K562 (cell line): ENCODE measurements around the gene BFSP2. TPM values are rescaled to one million over a fixed set of nuclear protein-coding genes. Genes with fewer than 3 reads are reported as not detected.

Experiments
- ATAC-seq: fragments of 200-7000 bp; cut with Tn5 transposase; 3 replicates; pipeline ENCODE4 v1.9.1; 2020; ENCODE audit warnings: moderate library complexity
- BruUV-seq: library from RNA; stranded (reverse); fragments of 400-500 nt; replicated peaks from 2 replicates; lab custom pipeline; 2021; lab: Mats Ljungman, UMichigan
- CTCF ChIA-PET: fragments of 300-600 bp; formaldehyde crosslinking; extraction: SDS; loops from one replicate; lab custom pipeline; 2021; ENCODE audit warnings: low intra/inter-chr PET ratio; lab: Yijun Ruan, JAX
- POLR2A ChIA-PET: fragments of 300-600, 350-650 bp; sonication (Branson Sonifier 250); formaldehyde crosslinking; extraction: SDS; loops from one replicate; lab custom pipeline; 2021; ENCODE audit warnings: antibody characterized with exemption, inconsistent platforms; lab: Yijun Ruan, JAX
- DNase-seq, 4 experiments: peaks; one replicate each; pipeline versions ENCODE4 v3.0.0 to v3.0.0-alpha.2; 2011 to 2018; ENCODE audit warnings: low spot score in 3 of 4, mixed read lengths in 3 of 4; ENCODE audit errors: extremely low read depth in 1 of 4
- FAIRE-seq: peaks from 2 replicates; lab custom pipeline; 2011; peaks lifted over from hg19 to GRCh38; lab: Jason Lieb, UNC
- H2AFZ ChIP-seq: 2 replicates; pipeline ENCODE4 v1.6.0; 2011; ENCODE audit warnings: low read depth, low read length, control low read depth, inconsistent platforms
- H3K27ac ChIP-seq: fragments of 200-600 bp; 3 replicates; pipeline ENCODE4 v1.8.0; 2011; ENCODE audit warnings: low read depth, mild to moderate bottlenecking, control low read depth, inconsistent platforms, low read length, moderate library complexity, mixed read lengths; ENCODE audit errors: extremely low read depth
- H3K27me3 ChIP-seq, 2 experiments: fragments of 300-600 bp in 1 of 2; 2 replicates in 1 of 2; 3 replicates in 1 of 2; pipeline versions ENCODE4 v1.6.0 to v1.8.0; 2011; ENCODE audit warnings: inconsistent platforms in 2 of 2, low read length in 2 of 2, mild to moderate bottlenecking in 1 of 2, mixed read lengths in 1 of 2, moderate library complexity in 1 of 2; ENCODE audit not compliant: control insufficient read depth in 2 of 2, insufficient read depth in 2 of 2
- H3K36me3 ChIP-seq: fragments of 300-600 bp; 3 replicates; pipeline ENCODE4 v1.8.0; 2011; ENCODE audit warnings: mild to moderate bottlenecking, low read length, inconsistent platforms; ENCODE audit not compliant: control insufficient read depth, insufficient read depth
- H3K4me1 ChIP-seq, 2 experiments: fragments of 200-600 bp in 1 of 2; replicated peaks in 1 of 2; 2 replicates in 1 of 2; 3 replicates in 1 of 2; pipeline versions ENCODE4 v1.5.1 to v1.8.0; 2011; ENCODE audit warnings: inconsistent platforms in 2 of 2, low read length in 2 of 2, mild to moderate bottlenecking in 1 of 2, mixed read lengths in 1 of 2, moderate library complexity in 1 of 2; ENCODE audit not compliant: control insufficient read depth in 2 of 2, insufficient read depth in 2 of 2
- H3K4me2 ChIP-seq: 2 replicates; pipeline ENCODE4 v1.6.1; 2011; ENCODE audit warnings: low read length, control low read depth, inconsistent platforms, mixed read lengths; ENCODE audit not compliant: insufficient read depth
- H3K4me3 ChIP-seq: fragments of 200-600 bp; sonication (generic), shearing (Covaris generic); 2 replicates; pipeline ENCODE4 v1.5.1; 2016; ENCODE audit warnings: control low read depth, inconsistent platforms
- H3K79me2 ChIP-seq: fragments of 200-600 bp; 3 replicates; pipeline ENCODE4 v1.8.0; 2011; ENCODE audit warnings: low read length, inconsistent platforms; ENCODE audit not compliant: control insufficient read depth, insufficient read depth
- H3K9ac ChIP-seq, 2 experiments: 2 replicates each; pipeline versions ENCODE4 v1.6.0 to v1.6.1; 2011; ENCODE audit warnings: low read depth in 2 of 2, low read length in 2 of 2, control low read depth in 1 of 2, inconsistent platforms in 1 of 2, mild to moderate bottlenecking in 1 of 2, mixed read lengths in 1 of 2; ENCODE audit not compliant: insufficient read depth in 1 of 2
- H3K9me1 ChIP-seq: one replicate; pipeline ENCODE4 v1.6.0; 2011; ENCODE audit warnings: inconsistent platforms, mild to moderate bottlenecking, low read length, moderate library complexity; ENCODE audit not compliant: control insufficient read depth, insufficient read depth
- H3K9me3 ChIP-seq: replicated peaks from 2 replicates; pipeline ENCODE4 v1.5.1; 2011; ENCODE audit warnings: low read depth, low read length, inconsistent platforms; ENCODE audit not compliant: control insufficient read depth, insufficient read depth
- H4K20me1 ChIP-seq: replicated peaks from 2 replicates; pipeline ENCODE4 v1.6.1; 2011; ENCODE audit warnings: low read length, inconsistent platforms, mixed read lengths; ENCODE audit not compliant: control insufficient read depth, insufficient read depth
- CBX3 ChIP-seq, 2 experiments: IDR thresholded peaks; 1 replicate in 1 of 2; 2 replicates in 1 of 2; pipeline ENCODE4 v1.6.1; 2012; ENCODE audit warnings: inconsistent platforms in 2 of 2, low read length in 2 of 2, borderline replicate concordance in 1 of 2, control low read depth in 1 of 2
- CREBBP ChIP-seq: IDR thresholded peaks from one replicate; pipeline ENCODE4 v1.6.1; 2012; ENCODE audit warnings: low read depth, mild to moderate bottlenecking, control low read depth, inconsistent platforms, low read length
- ILF3 ChIP-seq: fragments of 450-650 bp; IDR thresholded peaks from 2 replicates; pipeline ENCODE4 v1.6.1; 2018; ENCODE audit warnings: antibody characterized with exemption, mild to moderate bottlenecking, moderate library complexity, borderline replicate concordance
- POLR2AphosphoS2 ChIP-seq: IDR thresholded peaks from 2 replicates; pipeline ENCODE4 v1.6.1; 2012; ENCODE audit warnings: low read length, improper control_type of control experiment
- ZNF584 ChIP-seq: fragments of 200-800 bp; sonication (Bioruptor generic); IDR thresholded peaks from 2 replicates; pipeline ENCODE4 v1.6.1; 2016; ENCODE audit warnings: low read depth, mild to moderate bottlenecking, missing genetic modification characterization, missing compliant biosample characterization
- WGBS: fragments of 100-300 bp; shearing (Covaris generic); methylation state at CpG from one replicate; pipeline ENCODE4 v1.1.6; 2016; ENCODE audit warnings: low coverage, mixed read lengths; ENCODE audit not compliant: insufficient coverage; ENCODE audit errors: missing lambda C conversion rate; 5-methylcytosine and 5-hydroxymethylcytosine counted together
- in situ Hi-C: fragments of 300-500 bp; cut with MboI; formaldehyde crosslinking; loops from 4 replicates; pipeline ENCODE4 v1.15.0; 2018; ENCODE audit warnings: inconsistent platforms, mixed read lengths
- intact Hi-C: fragments of 100-400 bp; cut with micrococcal nuclease; formaldehyde crosslinking; loops from 2 replicates; pipeline ENCODE4 v1.14.2; 2022
- polyA plus RNA-seq, 8 experiments: library from polyadenylated mRNA; depleted of rRNA in 4 of 8; stranded (reverse) in 5 of 8; unstranded in 3 of 8; fragments of >200 nt; fragmentation: Nextera tagmentation in 2 of 8; fragmentation: Illumina TruSeq in 1 of 8; extraction: Ambion mirVana in 2 of 8; extraction: Trizol in 1 of 8; gene quantifications; 2 replicates each; pipeline versions ENCODE4 v1.2.1 to v1.2.3, GENCODE V29; 2011 to 2014; ENCODE audit warnings: inconsistent platforms in 1 of 8, missing spikeins in 1 of 8
- total RNA-seq, 7 experiments: library from RNA; depleted of rRNA in 6 of 7; stranded (reverse); fragments of >200 nt in 6 of 7; fragmentation: Illumina TruSeq in 2 of 7; extraction: Trizol in 2 of 7; gene quantifications; 2 replicates each; pipeline versions ENCODE4 v1.2.1 to v1.2.3, GENCODE V29; 2011 to 2021; ENCODE audit warnings: low replicate concordance in 1 of 7

The BFSP2 gene
- total and polyA plus RNA-seq, 9 of the 15 experiments (the other 6 are each of a cell fraction or from before 2014, with no cell fraction given), result not detected

DNA sequence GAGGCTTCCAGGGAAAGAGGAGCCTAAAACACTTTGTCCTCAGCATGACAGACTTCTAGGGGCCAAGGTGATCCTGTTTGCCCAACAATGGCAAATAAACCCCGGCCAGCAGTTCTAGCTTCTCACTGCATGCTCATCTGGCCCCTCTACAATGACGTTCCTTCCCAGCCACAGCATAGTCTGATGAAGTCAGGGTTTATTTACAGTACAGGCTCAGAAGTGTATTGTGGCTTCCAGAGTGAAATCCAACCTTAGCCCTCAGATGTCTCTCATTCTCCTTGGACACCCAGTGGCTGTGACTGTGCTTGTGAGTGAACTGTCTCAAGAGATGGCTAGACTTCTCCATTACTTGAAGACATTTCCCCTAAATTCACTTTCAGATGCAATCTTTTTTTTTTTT, 40.8 kb downstream of the BFSP2 start:
- Histone ChIP-seq H3K9me3 (no peaks in the 10 kb centered on the region), H2AFZ (no peak overlapping the region), H3K27ac (no peak overlapping the region), H3K79me2 (no peaks in the 10 kb centered on the region), H3K27me3 (no peaks in the 10 kb centered on the region; a peak in 2 of 5 replicates), H3K36me3 (no peaks in the 10 kb centered on the region), H3K4me3 (no peak overlapping the region), H3K9me1 (no peaks in the 10 kb centered on the region), H3K4me1 (no peaks in the 10 kb centered on the region), H4K20me1 (no peaks in the 10 kb centered on the region), H3K4me2 (no peak overlapping the region), H3K9ac (no peak overlapping the region)
- 0% methylated on average over 2 of the region's 2 CpGs for WGBS
- CTCF ChIA-PET, result interaction anchor here (0.5 kb wide), 1 partner anchor 99 kb away, joined by 3 read pairs; no protein-coding TSS in a partner anchor
- FAIRE-seq (no peak), DNase-seq (no peak), ATAC-seq (no peak)
- in situ Hi-C loops (no loop called here), intact Hi-C loops (no loop called here)
- TF ChIP-seq POLR2AphosphoS2, result no peak
- TF ChIP-seq CBX3 (IDR thresholded peaks at IDR 0.05; ENCODE audit: borderline replicate concordance in 1 of 2, low read length in 2 of 2), result no peak
- no peak for TF ChIP-seq ILF3
- TF ChIP-seq ZNF584 (CRISPR knock-in tag), result no peak
- no TSS peak for BruUV-seq
- POLR2A ChIA-PET, result no interaction called here

DNA sequence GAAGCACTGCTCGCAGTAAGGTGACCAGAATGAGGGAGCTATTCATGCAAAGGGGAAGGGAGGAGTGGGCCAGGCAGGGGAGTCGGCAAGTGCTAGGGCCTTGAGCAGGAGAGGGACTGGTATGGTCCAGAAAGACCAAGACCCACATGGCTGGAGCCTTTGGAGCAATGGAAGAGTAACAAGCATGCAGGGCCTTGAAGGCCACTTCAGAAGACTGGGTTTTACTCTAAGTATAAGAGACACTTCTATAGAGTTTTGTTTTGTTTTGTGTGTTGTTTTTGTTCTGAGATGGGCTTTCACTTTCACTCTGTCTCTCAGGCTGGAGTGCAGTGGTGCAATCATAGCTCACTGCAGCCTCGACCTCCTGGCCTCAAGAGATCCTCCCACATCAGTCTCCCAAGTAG, 42.0 kb downstream of the BFSP2 start:
- BruUV-seq, result no TSS peak
- H3K9ac ChIP-seq, result no peak overlapping the region
- ATAC-seq, result no peak
- H3K4me3 ChIP-seq, result no peak overlapping the region
- ChIA-PET POLR2A (no interaction called here), CTCF (no interaction called here)
- no peaks in the 10 kb centered on the region for H3K9me1 ChIP-seq
- no peaks in the 10 kb centered on the region for H3K36me3 ChIP-seq
- in situ Hi-C loops (no loop called here), intact Hi-C loops (no loop called here)
- DNase-seq, result no peak
- no peaks in the 10 kb centered on the region for H4K20me1 ChIP-seq
- H3K27ac ChIP-seq, result no peak overlapping the region
- WGBS, result 0% methylated on average over 3 of the region's 3 CpGs
- H3K9me3 ChIP-seq, result no peaks in the 10 kb centered on the region
- no peak overlapping the region; the same call in 1 of the 2 replicates for H2AFZ ChIP-seq
- H3K27me3 ChIP-seq, result no peaks in the 10 kb centered on the region; a peak in 2 of 5 replicates
- no peak for TF ChIP-seq CREBBP
- no peaks in the 10 kb centered on the region for H3K4me1 ChIP-seq
- H3K79me2 ChIP-seq, result no peaks in the 10 kb centered on the region
- no peak overlapping the region for H3K4me2 ChIP-seq
- no peak for FAIRE-seq
